Embryonic facial prominence (tissue), 1 donor: ENCODE results near the gene RND2.

Experiments used
- DNase-seq: peaks from one replicate; pipeline ENCODE4 v3.0.0-alpha.2; 2016; ENCODE audit errors: extremely low spot score

The RND2 gene

GRCh38 chr17:43006639-43007551, 18.1 kb upstream of the RND2 start, which contains the start of gene IFI35:
TSS of gene IFI35 (plus strand) at chr17:43006784. CDS start at chr17:43006948, 164 bp downstream.
- DNase-seq, result no peak

GRCh38 chr17:43010667-43011308, 14.2 kb upstream of the RND2 start:
- DNase-seq, result no peak

GRCh38 chr17:43011728-43012472, 13.1 kb upstream of the RND2 start:
- DNase-seq, result no peak

GRCh38 chr17:43013296-43013695, 11.7 kb upstream of the RND2 start:
- no peak for DNase-seq

GRCh38 chr17:43014020-43014648, 10.9 kb upstream of the RND2 start:
- DNase-seq, result no peak

GRCh38 chr17:43014649-43015542, 10.1 kb upstream of the RND2 start:
- DNase-seq, result no peak

GRCh38 chr17:43015579-43015978, 9.5 kb upstream of the RND2 start:
- no peak for DNase-seq

- DNase-seq, result no peak
Observed at GRCh38 chr17:43016216-43016615, 8.8 kb upstream of the RND2 start.

GRCh38 chr17:43018008-43018853, 6.8 kb upstream of the RND2 start:
- no peak for DNase-seq

- no peak for DNase-seq
Observed at GRCh38 chr17:43018932-43019331, 6.1 kb upstream of the RND2 start.

- DNase-seq, result no peak
Observed at GRCh38 chr17:43019418-43019817, 5.6 kb upstream of the RND2 start.

- no peak for DNase-seq
Observed at GRCh38 chr17:43020030-43020621, 4.9 kb upstream of the RND2 start.

GRCh38 chr17:43020789-43021740, 4.0 kb upstream of the RND2 start:
- DNase-seq, result no peak

GRCh38 chr17:43021741-43022512, 3.1 kb upstream of the RND2 start, which contains the start of gene VAT1:
TSS of gene VAT1 (minus strand) at chr17:43022385. CDS start at chr17:43022322, 63 bp downstream.
- peak; percentile 46 for DNase-seq

- no peak for DNase-seq
Observed at GRCh38 chr17:43025290-43025657, 243 bp downstream of the RND2 start.

- DNase-seq, result no peak
Observed at GRCh38 chr17:43025766-43026537, 921 bp downstream of the RND2 start.

GRCh38 chr17:43026595-43026994, 1.6 kb downstream of the RND2 start:
- no peak for DNase-seq
